SU-DHL-6 (cell line): Measurements from ENCODE around the gene UXS1.

Experiments used
- H2AFZ ChIP-seq: fragments of 200-600 bp; sonication (generic); 2 replicates; pipeline ENCODE4 v1.6.1; 2014; ENCODE audit warnings: low read depth, mild to moderate bottlenecking, moderate library complexity, mixed read lengths, antibody characterized with exemption, low read length; ENCODE audit not compliant: severe bottlenecking
- H3F3A ChIP-seq: fragments of 200-600 bp; shearing (Covaris generic); 2 replicates; pipeline ENCODE4 v1.6.0; 2016; ENCODE audit warnings: antibody characterized with exemption, mild to moderate bottlenecking; ENCODE audit not compliant: insufficient read depth
- H3K27ac ChIP-seq: fragments of 200-600 bp; sonication (generic); 2 replicates; pipeline ENCODE4 v1.5.1; 2016; ENCODE audit warnings: low read depth, mild to moderate bottlenecking, low read length, moderate library complexity, mixed read lengths
- H3K27me3 ChIP-seq: fragments of 200-600 bp; sonication (generic), shearing (Covaris generic); 2 replicates; pipeline ENCODE4 v1.6.0; 2014; ENCODE audit warnings: mild to moderate bottlenecking, low read length
- H3K36me3 ChIP-seq: fragments of 200-600 bp; sonication (generic); 2 replicates; pipeline ENCODE4 v1.6.1; 2014; ENCODE audit warnings: mild to moderate bottlenecking, low read length, mixed read lengths
- H3K4me2 ChIP-seq: fragments of 300-600, 200-600 bp; shearing (Covaris generic), sonication (generic); 2 replicates; pipeline ENCODE4 v1.6.0; 2014; ENCODE audit warnings: low read length, low read depth, mild to moderate bottlenecking; ENCODE audit not compliant: poor library complexity, severe bottlenecking
- H3K4me3 ChIP-seq: fragments of 200-600 bp; sonication (generic); 2 replicates; pipeline ENCODE4 v1.5.1; 2014; ENCODE audit warnings: antibody characterized with exemption, low read length, mild to moderate bottlenecking, mixed read lengths; ENCODE audit not compliant: insufficient read depth, poor library complexity, severe bottlenecking
- H3K79me2 ChIP-seq: fragments of 200-600 bp; sonication (generic); 2 replicates; pipeline ENCODE4 v1.6.1; 2014; ENCODE audit warnings: mild to moderate bottlenecking, low read length, moderate library complexity; ENCODE audit not compliant: insufficient read depth
- H3K9ac ChIP-seq: fragments of 200-600 bp; sonication (generic); 2 replicates; pipeline ENCODE4 v1.7.0; 2014; ENCODE audit warnings: mild to moderate bottlenecking, low read length
- H3K9me2 ChIP-seq: fragments of 200-600 bp; sonication (generic); replicated peaks from 2 replicates; pipeline ENCODE4 v1.6.1; 2014; ENCODE audit warnings: low read length; ENCODE audit not compliant: insufficient read depth
- H3K9me3 ChIP-seq: fragments of 200-600 bp; sonication (generic); 2 replicates; pipeline ENCODE4 v1.6.1; 2014; ENCODE audit warnings: low read length, mixed read lengths; ENCODE audit not compliant: insufficient read depth
- H4K20me1 ChIP-seq: fragments of 200-600 bp; sonication (generic); 2 replicates; pipeline ENCODE4 v1.6.1; 2014; ENCODE audit warnings: low read depth, mild to moderate bottlenecking, antibody characterized with exemption, low read length, moderate library complexity, mixed read lengths
- EZH2phosphoT487 ChIP-seq: fragments of 200-600 bp; sonication (generic), shearing (Covaris generic); conservative IDR thresholded peaks from 2 replicates; pipeline ENCODE4 v1.6.1; 2018; ENCODE audit warnings: mild to moderate bottlenecking, antibody characterized with exemption, low read length, moderate library complexity, mixed read lengths
- TF ChIP-seq, protein P1 (sequence below): fragments of 200-600 bp; sonication (generic); IDR thresholded peaks from one replicate; pipeline ENCODE4 v1.5.1; 2017; ENCODE audit warnings: antibody characterized with exemption, mild to moderate bottlenecking, low read length, moderate library complexity; ENCODE audit not compliant: insufficient read depth, poor library complexity, severe bottlenecking

The UXS1 gene

GRCh38 chr2:106098664-106099063 is 95.4 kb downstream of the UXS1 start:
- Histone ChIP-seq H3K36me3 (no peaks in the 10 kb centered on the region), H3K9me2 (no peaks in the 10 kb centered on the region)

GRCh38 chr2:106098081-106098480 is 96.0 kb downstream of the UXS1 start:
- Histone ChIP-seq H3K79me2 (no peaks in the 10 kb centered on the region), H3K4me3 (no peak overlapping the region), H3K4me2 (no peak overlapping the region), H3K36me3 (no peaks in the 10 kb centered on the region), H3K9me3 (no peaks in the 10 kb centered on the region), H2AFZ (no peak overlapping the region), H3K9me2 (no peaks in the 10 kb centered on the region), H3F3A (no peaks in the 10 kb centered on the region), H3K9ac (no peak overlapping the region), H3K27me3 (no peaks in the 10 kb centered on the region), H4K20me1 (no peaks in the 10 kb centered on the region), H3K27ac (no peak overlapping the region)
- TF ChIP-seq, protein P1, sequence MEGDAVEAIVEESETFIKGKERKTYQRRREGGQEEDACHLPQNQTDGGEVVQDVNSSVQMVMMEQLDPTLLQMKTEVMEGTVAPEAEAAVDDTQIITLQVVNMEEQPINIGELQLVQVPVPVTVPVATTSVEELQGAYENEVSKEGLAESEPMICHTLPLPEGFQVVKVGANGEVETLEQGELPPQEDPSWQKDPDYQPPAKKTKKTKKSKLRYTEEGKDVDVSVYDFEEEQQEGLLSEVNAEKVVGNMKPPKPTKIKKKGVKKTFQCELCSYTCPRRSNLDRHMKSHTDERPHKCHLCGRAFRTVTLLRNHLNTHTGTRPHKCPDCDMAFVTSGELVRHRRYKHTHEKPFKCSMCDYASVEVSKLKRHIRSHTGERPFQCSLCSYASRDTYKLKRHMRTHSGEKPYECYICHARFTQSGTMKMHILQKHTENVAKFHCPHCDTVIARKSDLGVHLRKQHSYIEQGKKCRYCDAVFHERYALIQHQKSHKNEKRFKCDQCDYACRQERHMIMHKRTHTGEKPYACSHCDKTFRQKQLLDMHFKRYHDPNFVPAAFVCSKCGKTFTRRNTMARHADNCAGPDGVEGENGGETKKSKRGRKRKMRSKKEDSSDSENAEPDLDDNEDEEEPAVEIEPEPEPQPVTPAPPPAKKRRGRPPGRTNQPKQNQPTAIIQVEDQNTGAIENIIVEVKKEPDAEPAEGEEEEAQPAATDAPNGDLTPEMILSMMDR, result no peak
- no peak for TF ChIP-seq EZH2phosphoT487

More at GRCh38 chr2:106098664-106099063, 95.4 kb downstream of the UXS1 start:
- Histone ChIP-seq H3K9ac (no peak overlapping the region), H3K9me3 (no peaks in the 10 kb centered on the region), H3K27ac (no peak overlapping the region), H3K27me3 (no peaks in the 10 kb centered on the region), H3K4me3 (no peak overlapping the region), H3K79me2 (no peaks in the 10 kb centered on the region), H3F3A (no peaks in the 10 kb centered on the region), H4K20me1 (no peaks in the 10 kb centered on the region), H2AFZ (no peak overlapping the region), H3K4me2 (no peak overlapping the region)
- no peak for TF ChIP-seq EZH2phosphoT487
- TF ChIP-seq, protein P1, result no peak

- Histone ChIP-seq H3K9me2 (no peaks in the 10 kb centered on the region), H3K9me3 (no peaks in the 10 kb centered on the region), H3K9ac (no peak overlapping the region), H3K36me3 (no peaks in the 10 kb centered on the region), H3K27me3 (no peaks in the 10 kb centered on the region), H3K27ac (no peak overlapping the region), H3K4me3 (no peak overlapping the region), H4K20me1 (no peaks in the 10 kb centered on the region), H3K79me2 (no peaks in the 10 kb centered on the region), H2AFZ (no peak overlapping the region), H3K4me2 (no peak overlapping the region), H3F3A (no peaks in the 10 kb centered on the region)
- TF ChIP-seq, protein P1, result no peak
- no peak for TF ChIP-seq EZH2phosphoT487
These were observed 96.8 kb downstream of the UXS1 start for GRCh38 chr2:106097038-106098000.
